GM12878 (cell line): Measurements from ENCODE around the gene GIPC1. TPM values are rescaled to one million over a fixed set of nuclear protein-coding genes. Genes with fewer than 3 reads are reported as not detected.

Experiments used
- ATAC-seq: fragments of 200-7000 bp; cut with Tn5 transposase; 3 replicates; pipeline ENCODE4 v1.9.1; 2020; ENCODE audit warnings: mild to moderate bottlenecking, moderate library complexity
- BruUV-seq: library from RNA; stranded (reverse); fragments of 400-500 nt; replicated peaks from 2 replicates; lab custom pipeline; 2021; lab: Mats Ljungman, UMichigan
- CTCF ChIA-PET: fragments of 300-600 bp; sonication (Branson Sonifier 250); formaldehyde crosslinking; extraction: SDS; loops from one replicate; lab custom pipeline; 2021; ENCODE audit warnings: inconsistent platforms; lab: Yijun Ruan, JAX
- POLR2A ChIA-PET: fragments of 350-600 bp; formaldehyde crosslinking; extraction: SDS; loops from one replicate; lab custom pipeline; 2021; ENCODE audit warnings: inconsistent platforms; lab: Charles Lee
- RAD21 ChIA-PET: fragments of 300-600 bp; sonication (Branson Sonifier 250); formaldehyde crosslinking; loops from one replicate; lab custom pipeline; 2023; ENCODE audit warnings: antibody characterized with exemption; ENCODE audit not compliant: unreplicated experiment; lab: Charles Lee
- SMC1A ChIA-PET: fragments of 300-600 bp; sonication (Branson Sonifier 250); formaldehyde crosslinking; loops from one replicate; lab custom pipeline; 2023; ENCODE audit not compliant: unreplicated experiment, uncharacterized antibody; lab: Charles Lee
- DNase-seq: peaks from one replicate; pipeline ENCODE4 v3.0.0-alpha.2; 2011; ENCODE audit warnings: low read depth, low spot score
- FAIRE-seq: peaks from 3 replicates; lab custom pipeline; 2011; peaks lifted over from hg19 to GRCh38; lab: Jason Lieb, UNC
- H2AFZ ChIP-seq: 2 replicates; pipeline ENCODE4 v1.6.0; 2011; ENCODE audit warnings: low read depth, low read length, control low read depth; ENCODE audit not compliant: control insufficient read depth
- H3K27ac ChIP-seq: 2 replicates; pipeline ENCODE4 v1.5.1; 2011; ENCODE audit warnings: control low read depth; ENCODE audit not compliant: control insufficient read depth, insufficient read depth
- H3K27me3 ChIP-seq, 2 experiments: replicated peaks in 1 of 2; 2 replicates each; pipeline versions ENCODE4 v1.6.0 to v1.6.1; 2011; ENCODE audit warnings: low read length in 1 of 2; ENCODE audit not compliant: control insufficient read depth in 2 of 2, insufficient read depth in 2 of 2
- H3K36me3 ChIP-seq, 2 experiments: 2 replicates each; pipeline ENCODE4 v1.5.1; 2011; ENCODE audit warnings: low read length in 1 of 2; ENCODE audit not compliant: control insufficient read depth in 2 of 2, insufficient read depth in 2 of 2
- H3K4me1 ChIP-seq: 2 replicates; pipeline ENCODE4 v1.6.1; 2011; ENCODE audit warnings: mild to moderate bottlenecking, low read length, moderate library complexity, mixed read lengths; ENCODE audit not compliant: control insufficient read depth, insufficient read depth
- H3K4me2 ChIP-seq: 2 replicates; pipeline ENCODE4 v1.6.0; 2011; ENCODE audit warnings: control low read depth; ENCODE audit not compliant: control insufficient read depth, insufficient read depth
- H3K4me3 ChIP-seq: fragments of 200-600 bp; sonication (generic); 2 replicates; pipeline ENCODE4 v1.5.1; 2016
- H3K79me2 ChIP-seq: 2 replicates; pipeline ENCODE4 v1.6.0; 2011; ENCODE audit warnings: low read length; ENCODE audit not compliant: control insufficient read depth, insufficient read depth
- H3K9ac ChIP-seq: 2 replicates; pipeline ENCODE4 v1.8.0; 2011; ENCODE audit warnings: low read length, control low read depth, mixed read lengths; ENCODE audit not compliant: control insufficient read depth, insufficient read depth
- H3K9me3 ChIP-seq: replicated peaks from 3 replicates; pipeline ENCODE4 v1.5.1; 2011; ENCODE audit warnings: mild to moderate bottlenecking, low read length; ENCODE audit not compliant: control insufficient read depth, insufficient read depth
- H4K20me1 ChIP-seq: 2 replicates; pipeline ENCODE4 v1.6.0; 2011; ENCODE audit not compliant: control insufficient read depth, insufficient read depth
- HDGF ChIP-seq: fragments of 450-650 bp; IDR thresholded peaks from 2 replicates; pipeline ENCODE4 v1.6.1; 2016; ENCODE audit warnings: antibody characterized with exemption
- PKNOX1 ChIP-seq: fragments of 450-650 bp; IDR thresholded peaks from 2 replicates; pipeline ENCODE4 v1.6.1; 2016; ENCODE audit warnings: mild to moderate bottlenecking
- SPI1 ChIP-seq: IDR thresholded peaks from 2 replicates; pipeline ENCODE4 v1.6.1; 2011; ENCODE audit warnings: low read depth, mild to moderate bottlenecking, low read length, moderate library complexity, borderline replicate concordance; ENCODE audit not compliant: insufficient read depth
- TAF1 ChIP-seq: IDR thresholded peaks from 2 replicates; pipeline ENCODE4 v1.6.1; 2011; ENCODE audit warnings: mild to moderate bottlenecking, low read depth, low read length, borderline replicate concordance
- TCF7 ChIP-seq: IDR thresholded peaks from 2 replicates; pipeline ENCODE4 v1.6.1; 2014; ENCODE audit warnings: antibody characterized with exemption, borderline replicate concordance
- WGBS: methylation state at CpG from one replicate; pipeline ENCODE4 v1.1.6; 2016; ENCODE audit warnings: low lambda C conversion rate; ENCODE audit not compliant: insufficient replicate concordance, insufficient coverage; ENCODE audit errors: missing lambda C conversion rate; 5-methylcytosine and 5-hydroxymethylcytosine counted together
- in situ Hi-C: fragments of 300-500 bp; cut with MboI; formaldehyde crosslinking; loops from 9 replicates; pipeline ENCODE4 v1.14.3; 2018; ENCODE audit warnings: mixed read lengths
- intact Hi-C: fragments of 100-400 bp; cut with micrococcal nuclease; formaldehyde crosslinking; loops from one replicate; pipeline ENCODE4 v1.14.2; 2022; ENCODE audit not compliant: unreplicated experiment
- polyA plus RNA-seq, 11 experiments: library from polyadenylated mRNA; depleted of rRNA in 4 of 11; unstranded in 6 of 11; stranded (reverse) in 5 of 11; fragments of >200 nt; fragmentation: Nextera tagmentation in 4 of 11; fragmentation: Illumina TruSeq in 1 of 11; extraction: Ambion mirVana in 4 of 11; extraction: Trizol in 1 of 11; gene quantifications; 1 replicate in 1 of 11; 2 replicates in 10 of 11; pipeline versions ENCODE4 v1.2.1 to v1.2.3, GENCODE V29; 2011 to 2016; ENCODE audit warnings: inconsistent platforms in 2 of 11, missing spikeins in 2 of 11, low read depth in 1 of 11
- total RNA-seq, 4 experiments: library from RNA; depleted of rRNA in 3 of 4; stranded (reverse); fragments of >200 nt in 3 of 4; fragmentation: Illumina TruSeq in 1 of 4; extraction: Trizol in 1 of 4; gene quantifications; 2 replicates each; pipeline versions ENCODE4 v1.2.1 to v1.2.3, GENCODE V29; 2013 to 2021
- TF ChIP-seq, protein P1 (sequence below): fragments of 450-650 bp; IDR thresholded peaks from 2 replicates; pipeline ENCODE4 v1.6.1; 2017; ENCODE audit warnings: mild to moderate bottlenecking

GIPC1 gene
- total and polyA plus RNA-seq, 10 of the 15 experiments (the other 5 are each of a cell fraction or from before 2014, with no cell fraction given): 0.47 to 24.1 (median 13.6) TPM

GRCh38 chr19:14475251-14476073 is 20.5 kb downstream of the GIPC1 start, which contains the start of gene PTGER1:
PTGER1 (minus strand) TSS chr19:14475354; CDS start chr19:14474320, 1,034 bp downstream.
- Histone ChIP-seq H3K36me3 (peaks cover 0 to under 1% of the 10 kb centered on the region in 2 experiments; a peak in 2 of 4 replicates), H3K4me3 (no peak within 1 kb of the TSS), H3K4me2 (no peak within 1 kb of the TSS), H3K9ac (no peak within 1 kb of the TSS), H2AFZ (no peak within 1 kb of the TSS), H4K20me1 (no peaks in the 10 kb centered on the region; the same call in 1 of the 2 replicates), H3K27me3 (peaks cover 5 to 6% of the 10 kb centered on the region in 2 experiments; a peak in 3 of 4 replicates), H3K79me2 (no peaks in the 10 kb centered on the region), H3K27ac (no peak within 1 kb of the TSS), H3K9me3 (no peaks in the 10 kb centered on the region), H3K4me1 (no peaks in the 10 kb centered on the region; the same call in 1 of the 2 replicates)
- ATAC-seq (peak; percentile 5; the same call in 1 of the 3 replicates), FAIRE-seq (no peak), DNase-seq (no peak)
- in situ Hi-C loops: no loop called here
- no peak for TF ChIP-seq SPI1
- TF ChIP-seq PKNOX1: peak; percentile 47; the same call in 1 of the 2 replicates
- ChIA-PET POLR2A (no interaction called here), SMC1A (no interaction called here), CTCF (interaction anchor here (0.9 to 1.0 kb wide), 2 partner anchors 12 to 114 kb away, joined by 3 to 4 read pairs; no protein-coding TSS in a partner anchor), RAD21 (no interaction called here)
- intact Hi-C loops: loop anchor here (10.0 kb wide), 1 partner anchor 121 kb away; no protein-coding TSS in a partner anchor
- WGBS: 9% methylated on average over 33 of the region's 33 CpGs
- no TSS peak for BruUV-seq

DNA sequence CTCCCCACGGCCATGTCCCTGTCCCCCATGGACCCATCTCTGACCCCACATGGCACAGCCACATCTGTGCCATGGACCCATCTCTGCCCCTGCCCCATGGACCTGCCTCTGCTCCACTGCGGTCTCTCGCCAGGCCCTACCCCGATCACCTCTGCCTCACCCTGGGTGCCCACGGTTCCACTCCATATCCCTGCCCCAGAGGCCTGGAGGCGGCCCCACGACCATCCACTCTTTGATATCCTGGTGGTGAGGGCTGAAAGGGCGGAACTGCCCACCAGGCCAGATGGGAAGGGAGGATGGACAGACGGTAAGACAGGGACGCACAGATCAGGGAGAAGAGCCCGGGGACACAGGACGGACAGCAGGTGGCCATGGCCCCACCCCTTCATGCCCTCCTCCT is 21.1 kb downstream of the GIPC1 start:
- H3K27me3 ChIP-seq: peaks cover 5 to 6% of the 10 kb centered on the region in 2 experiments; a peak in 3 of 4 replicates
- no peaks in the 10 kb centered on the region for H3K4me1 ChIP-seq
- H4K20me1 ChIP-seq: no peaks in the 10 kb centered on the region; the same call in 1 of the 2 replicates
- H3K9me3 ChIP-seq: no peaks in the 10 kb centered on the region
- no peak overlapping the region for H2AFZ ChIP-seq
- FAIRE-seq: no peak
- POLR2A ChIA-PET: no interaction called here
- no peak for DNase-seq
- SMC1A ChIA-PET: no interaction called here
- no peak overlapping the region for H3K9ac ChIP-seq
- no peak overlapping the region for H3K27ac ChIP-seq
- BruUV-seq: no TSS peak
- H3K4me3 ChIP-seq: no peak overlapping the region
- H3K4me2 ChIP-seq: no peak overlapping the region
- in situ Hi-C loops: no loop called here
- no peak for ATAC-seq
- 36% methylated on average over 12 of the region's 12 CpGs for WGBS
- RAD21 ChIA-PET: no interaction called here
- CTCF ChIA-PET: no interaction called here
- intact Hi-C loops: loop anchor here (5.0 to 10.0 kb wide), 3 partner anchors 43 to 120 kb away; partner anchors contain the start of genes DDX39A and PKN1
- no peaks in the 10 kb centered on the region for H3K79me2 ChIP-seq
- TF ChIP-seq PKNOX1 (no peak), HDGF (no peak), TAF1 (no peak), TCF7 (no peak)
- TF ChIP-seq, protein P1, sequence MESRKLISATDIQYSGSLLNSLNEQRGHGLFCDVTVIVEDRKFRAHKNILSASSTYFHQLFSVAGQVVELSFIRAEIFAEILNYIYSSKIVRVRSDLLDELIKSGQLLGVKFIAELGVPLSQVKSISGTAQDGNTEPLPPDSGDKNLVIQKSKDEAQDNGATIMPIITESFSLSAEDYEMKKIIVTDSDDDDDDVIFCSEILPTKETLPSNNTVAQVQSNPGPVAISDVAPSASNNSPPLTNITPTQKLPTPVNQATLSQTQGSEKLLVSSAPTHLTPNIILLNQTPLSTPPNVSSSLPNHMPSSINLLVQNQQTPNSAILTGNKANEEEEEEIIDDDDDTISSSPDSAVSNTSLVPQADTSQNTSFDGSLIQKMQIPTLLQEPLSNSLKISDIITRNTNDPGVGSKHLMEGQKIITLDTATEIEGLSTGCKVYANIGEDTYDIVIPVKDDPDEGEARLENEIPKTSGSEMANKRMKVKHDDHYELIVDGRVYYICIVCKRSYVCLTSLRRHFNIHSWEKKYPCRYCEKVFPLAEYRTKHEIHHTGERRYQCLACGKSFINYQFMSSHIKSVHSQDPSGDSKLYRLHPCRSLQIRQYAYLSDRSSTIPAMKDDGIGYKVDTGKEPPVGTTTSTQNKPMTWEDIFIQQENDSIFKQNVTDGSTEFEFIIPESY: no peak
- TF ChIP-seq, all 136 proteins: peak for 0
- H3K36me3 ChIP-seq: peaks cover 0 to 3% of the 10 kb centered on the region in 2 experiments; a peak in 3 of 4 replicates
